Measurements from ENCODE around the gene TSHZ2. TPM values are rescaled to one million over a fixed set of nuclear protein-coding genes. Genes with fewer than 3 reads are reported as not detected.

TSHZ2 gene
- total RNA-seq, 1 donor from 2014 or later = 1.2 TPM

GRCh38 chr20:53447316-53447715 lies 475.2 kb downstream of the TSHZ2 start:
- H3K4me3 Mint-ChIP-seq (ENCODE audit: unreplicated experiment) = no peak overlapping the region
- no peak overlapping the region for H3K9ac ChIP-seq (ENCODE audit: low read length)
- no peaks in the 10 kb centered on the region for H3K36me3 Mint-ChIP-seq (ENCODE audit: low read depth, unreplicated experiment)
- no peaks in the 10 kb centered on the region for H3K36me3 ChIP-seq (ENCODE audit: insufficient read depth, low read length)
- H3K27me3 Mint-ChIP-seq (ENCODE audit: low read depth, unreplicated experiment) = peaks cover 6% of the 10 kb centered on the region
- TF ChIP-seq EZH2 (IDR thresholded peaks at IDR 0.05; ENCODE audit: insufficient read depth, low read length) (no peak), CTCF (IDR thresholded peaks at IDR 0.05; ENCODE audit: insufficient read depth, low read depth, low read length) (no peak)
- no peaks in the 10 kb centered on the region for H4K20me1 ChIP-seq (ENCODE audit: insufficient read depth, low read length)
- no peak for DNase-seq (ENCODE audit: low read depth)
- H3K4me2 ChIP-seq (ENCODE audit: low read length) = no peak overlapping the region
- H3K9me3 ChIP-seq (ENCODE audit: insufficient read depth, low read depth, low read length) = no peaks in the 10 kb centered on the region
- H3K79me2 ChIP-seq (ENCODE audit: insufficient read depth, low read length) = no peaks in the 10 kb centered on the region
- H3K4me1 ChIP-seq (ENCODE audit: insufficient read depth, low read length) = no peaks in the 10 kb centered on the region
- H3K27me3 ChIP-seq (ENCODE audit: insufficient read depth, low read length) = no peaks in the 10 kb centered on the region
- peaks cover 10% of the 10 kb centered on the region for H3K9me3 Mint-ChIP-seq (ENCODE audit: unreplicated experiment)
- H3K4me3 ChIP-seq (ENCODE audit: insufficient read depth, low read depth, low read length) = no peak overlapping the region
- FAIRE-seq = no peak
- no peaks in the 10 kb centered on the region for H3K4me1 Mint-ChIP-seq (ENCODE audit: low read depth, unreplicated experiment)
- no peak overlapping the region for H3K27ac ChIP-seq (ENCODE audit: low read depth, low read length)
- no peak overlapping the region for H2AFZ ChIP-seq (ENCODE audit: low read depth, low read length)
- H3K27ac Mint-ChIP-seq (ENCODE audit: unreplicated experiment) = no peak overlapping the region

- Histone ChIP-seq H4K20me1 (ENCODE audit: insufficient read depth, low read length) (no peaks in the 10 kb centered on the region), H3K4me3 (ENCODE audit: insufficient read depth, low read depth, low read length) (no peak overlapping the region), H3K36me3 (ENCODE audit: insufficient read depth, low read length) (no peaks in the 10 kb centered on the region), H3K27me3 (ENCODE audit: insufficient read depth, low read length) (no peaks in the 10 kb centered on the region), H2AFZ (ENCODE audit: low read depth, low read length) (no peak overlapping the region), H3K4me1 (ENCODE audit: insufficient read depth, low read length) (no peaks in the 10 kb centered on the region), H3K27ac (ENCODE audit: low read depth, low read length) (no peak overlapping the region), H3K9ac (ENCODE audit: low read length) (no peak overlapping the region), H3K9me3 (ENCODE audit: insufficient read depth, low read depth, low read length) (no peaks in the 10 kb centered on the region), H3K4me2 (ENCODE audit: low read length) (no peak overlapping the region), H3K79me2 (ENCODE audit: insufficient read depth, low read length) (no peaks in the 10 kb centered on the region)
- Mint-ChIP-seq H3K27ac (ENCODE audit: unreplicated experiment) (no peak overlapping the region), H3K9me3 (ENCODE audit: unreplicated experiment) (peaks cover 10% of the 10 kb centered on the region), H3K4me3 (ENCODE audit: unreplicated experiment) (no peak overlapping the region), H3K36me3 (ENCODE audit: low read depth, unreplicated experiment) (no peaks in the 10 kb centered on the region), H3K27me3 (ENCODE audit: low read depth, unreplicated experiment) (peaks cover 6% of the 10 kb centered on the region), H3K4me1 (ENCODE audit: low read depth, unreplicated experiment) (no peaks in the 10 kb centered on the region)
- FAIRE-seq (no peak), DNase-seq (ENCODE audit: low read depth) (no peak)
- no peak for TF ChIP-seq CTCF (IDR thresholded peaks at IDR 0.05; ENCODE audit: insufficient read depth, low read depth, low read length)
- TF ChIP-seq EZH2 (IDR thresholded peaks at IDR 0.05; ENCODE audit: insufficient read depth, low read length) = no peak
These were observed 476.3 kb downstream of the TSHZ2 start for GRCh38 chr20:53448426-53448825.

- DNase-seq (ENCODE audit: low read depth) (peak; percentile 35), FAIRE-seq (no peak)
- Mint-ChIP-seq H3K27me3 (ENCODE audit: low read depth, unreplicated experiment) (peaks cover 6% of the 10 kb centered on the region), H3K4me3 (ENCODE audit: unreplicated experiment) (no peak overlapping the region), H3K4me1 (ENCODE audit: low read depth, unreplicated experiment) (no peaks in the 10 kb centered on the region), H3K36me3 (ENCODE audit: low read depth, unreplicated experiment) (no peaks in the 10 kb centered on the region), H3K9me3 (ENCODE audit: unreplicated experiment) (peaks cover 10% of the 10 kb centered on the region), H3K27ac (ENCODE audit: unreplicated experiment) (no peak overlapping the region)
- Histone ChIP-seq H3K4me3 (ENCODE audit: insufficient read depth, low read depth, low read length) (no peak overlapping the region), H4K20me1 (ENCODE audit: insufficient read depth, low read length) (no peaks in the 10 kb centered on the region), H2AFZ (ENCODE audit: low read depth, low read length) (no peak overlapping the region), H3K9ac (ENCODE audit: low read length) (no peak overlapping the region), H3K4me1 (ENCODE audit: insufficient read depth, low read length) (no peaks in the 10 kb centered on the region), H3K27ac (ENCODE audit: low read depth, low read length) (no peak overlapping the region), H3K36me3 (ENCODE audit: insufficient read depth, low read length) (no peaks in the 10 kb centered on the region), H3K27me3 (ENCODE audit: insufficient read depth, low read length) (no peaks in the 10 kb centered on the region), H3K79me2 (ENCODE audit: insufficient read depth, low read length) (no peaks in the 10 kb centered on the region), H3K4me2 (ENCODE audit: low read length) (no peak overlapping the region), H3K9me3 (ENCODE audit: insufficient read depth, low read depth, low read length) (no peaks in the 10 kb centered on the region)
- TF ChIP-seq CTCF (IDR thresholded peaks at IDR 0.05; ENCODE audit: insufficient read depth, low read depth, low read length) (no peak), EZH2 (IDR thresholded peaks at IDR 0.05; ENCODE audit: insufficient read depth, low read length) (no peak)
These were observed 476.7 kb downstream of the TSHZ2 start for GRCh38 chr20:53448875-53449274.

Measured in astrocyte (in vitro differentiated cells and primary cell).